Endothelial cell (in vitro differentiated cells): Measurements from ENCODE around the gene RBM27. TPM values are rescaled to one million over a fixed set of nuclear protein-coding genes. Genes with fewer than 3 reads are reported as not detected.
"Not testable (repeated sequence)": the region's sequence is repeated elsewhere in the genome, so short reads cannot be mapped to it uniquely, and the experiment has no call there.

Experiments
- DNase-seq: peaks from one replicate; pipeline ENCODE4 v3.0.0; 2021; ENCODE audit warnings: low spot score
- H3K27ac Mint-ChIP-seq: one replicate; pipeline ENCODE4 v1.8.0; 2021; ENCODE audit warnings: mixed read lengths, inconsistent platforms; ENCODE audit not compliant: unreplicated experiment
- H3K27me3 Mint-ChIP-seq: one replicate; pipeline ENCODE4 v1.8.0; 2021; ENCODE audit warnings: mild to moderate bottlenecking, moderate library complexity, mixed read lengths, inconsistent platforms; ENCODE audit not compliant: unreplicated experiment
- H3K36me3 Mint-ChIP-seq: one replicate; pipeline ENCODE4 v1.8.0; 2021; ENCODE audit warnings: mild to moderate bottlenecking, low read depth, mixed read lengths, inconsistent platforms; ENCODE audit not compliant: unreplicated experiment
- H3K4me1 Mint-ChIP-seq: one replicate; pipeline ENCODE4 v1.8.0; 2021; ENCODE audit warnings: mild to moderate bottlenecking, mixed read lengths, inconsistent platforms; ENCODE audit not compliant: unreplicated experiment
- H3K4me3 Mint-ChIP-seq: one replicate; pipeline ENCODE4 v1.8.0; 2021; ENCODE audit warnings: mild to moderate bottlenecking, mixed read lengths, inconsistent platforms; ENCODE audit not compliant: unreplicated experiment
- H3K9me3 Mint-ChIP-seq: one replicate; pipeline ENCODE4 v1.8.0; 2021; ENCODE audit warnings: mixed read lengths, inconsistent platforms; ENCODE audit not compliant: unreplicated experiment
- CTCF ChIP-seq: fragments of 200-600 bp; sonication (generic); IDR thresholded peaks from one replicate; pipeline ENCODE4 v1.5.0; 2021; ENCODE audit warnings: antibody characterized with exemption; ENCODE audit not compliant: unreplicated experiment
- total RNA-seq: library from RNA; stranded (reverse); fragmentation: NEBNext Ultra II Directional; extraction: Animal tissue kit (Norgen Biotek cat#: 25700); gene quantifications from one replicate; pipeline ENCODE4 v1.2.1, GENCODE V29; 2021; ENCODE audit not compliant: unreplicated experiment

The RBM27 gene
- total RNA-seq, 1 donor from 2014 or later = 15.2 TPM

GRCh38 chr5:146169076-146169475, 34.3 kb upstream of the RBM27 start:
- Mint-ChIP-seq H3K4me1 (no peaks in the 10 kb centered on the region), H3K27me3 (no peaks in the 10 kb centered on the region), H3K27ac (no peak overlapping the region), H3K9me3 (no peaks in the 10 kb centered on the region), H3K36me3 (peaks cover 19% of the 10 kb centered on the region), H3K4me3 (no peak overlapping the region)
- DNase-seq = no peak
- TF ChIP-seq CTCF = no peak

- DNase-seq, H3K27me3 Mint-ChIP-seq, H3K4me1 Mint-ChIP-seq, H3K9me3 Mint-ChIP-seq, H3K4me3 Mint-ChIP-seq, H3K27ac Mint-ChIP-seq: not testable (repeated sequence)
- H3K36me3 Mint-ChIP-seq = peaks cover 15% of the 10 kb centered on the region
These were observed 30.4 kb upstream of the RBM27 start for GRCh38 chr5:146173049-146173448.

- no peak for DNase-seq
- Mint-ChIP-seq H3K27me3 (no peaks in the 10 kb centered on the region), H3K27ac (no peak overlapping the region), H3K9me3 (no peaks in the 10 kb centered on the region), H3K4me3 (no peak overlapping the region), H3K36me3 (peaks cover 15% of the 10 kb centered on the region), H3K4me1 (no peaks in the 10 kb centered on the region)
- TF ChIP-seq CTCF = no peak
These were observed 29.8 kb upstream of the RBM27 start for GRCh38 chr5:146173597-146173996.

GRCh38 chr5:146176805-146177204, 26.6 kb upstream of the RBM27 start:
- TF ChIP-seq CTCF = no peak
- Mint-ChIP-seq H3K36me3 (peaks cover 4% of the 10 kb centered on the region), H3K27ac (no peak overlapping the region), H3K9me3 (no peaks in the 10 kb centered on the region), H3K4me1 (peaks cover 2% of the 10 kb centered on the region), H3K27me3 (no peaks in the 10 kb centered on the region), H3K4me3 (no peak overlapping the region)
- DNase-seq = no peak

- no peak for TF ChIP-seq CTCF
- DNase-seq = no peak
- H3K27me3 Mint-ChIP-seq = no peaks in the 10 kb centered on the region
- no peak overlapping the region for H3K4me3 Mint-ChIP-seq
- no peak overlapping the region for H3K27ac Mint-ChIP-seq
- H3K9me3 Mint-ChIP-seq = no peaks in the 10 kb centered on the region
- peaks cover 8% of the 10 kb centered on the region for H3K4me1 Mint-ChIP-seq
- peaks cover 4% of the 10 kb centered on the region for H3K36me3 Mint-ChIP-seq
These were observed 23.7 kb upstream of the RBM27 start for GRCh38 chr5:146179696-146180095.

- not testable (repeated sequence) for H3K27ac Mint-ChIP-seq, DNase-seq, H3K27me3 Mint-ChIP-seq, H3K9me3 Mint-ChIP-seq, H3K36me3 Mint-ChIP-seq
- Mint-ChIP-seq H3K4me3 (peak overlapping the region; percentile 99), H3K4me1 (peaks cover 12% of the 10 kb centered on the region)
These were observed 20.0 kb upstream of the RBM27 start for GRCh38 chr5:146183403-146183802.
